K562 treated with DMSO at 1 percent for 4 hours (cell line): ENCODE results near the gene SERTAD3. TPM values are rescaled to one million over a fixed set of nuclear protein-coding genes. Genes with fewer than 3 reads are reported as not detected.

Experiments
- total RNA-seq: library from RNA; unstranded; fragments of 300-600 nt; gene quantifications from 2 replicates; pipeline ENCODE4 v1.2.3, GENCODE V29; 2022; ENCODE audit not compliant: insufficient read depth

The SERTAD3 gene
- total RNA-seq: 15.3 and 22.6 TPM in 2 replicates

GRCh38 chr19:40444000-40444824 lies at the start of gene SERTAD3:
SERTAD3 (minus strand) TSS chr19:40444335; CDS start chr19:40442080, 2,255 bp downstream.

GRCh38 chr19:40466985-40467734 lies 23.0 kb upstream of the SERTAD3 start, which contains the start of gene SPTBN4:
SPTBN4 (plus strand) TSS chr19:40467001; CDS start chr19:40472622, 5,621 bp downstream.

GRCh38 chr19:40465557-40466218 lies 21.6 kb upstream of the SERTAD3 start, which contains the start of gene BLVRB:
BLVRB (minus strand) TSS chr19:40465745; CDS start chr19:40465688, 57 bp downstream.

GRCh38 chr19:40425450-40426287 lies 18.5 kb downstream of the SERTAD3 start, which contains the start of gene SERTAD1:
SERTAD1 (minus strand) TSS chr19:40425992; CDS start chr19:40423546, 2,446 bp downstream.

GRCh38 chr19:40413291-40413845 lies 30.8 kb downstream of the SERTAD3 start, which contains the start of gene PRX:
PRX (minus strand) TSS chr19:40413378; CDS start chr19:40407932, 5,446 bp downstream.

Other genes starting within 250 kb of the SERTAD3 start
- not detected in 2 replicates for gene TTC9B, start 226.0 kb downstream of the SERTAD3 start, total RNA-seq
- 1.3 and 5.6 TPM in 2 replicates for gene CCNP, start 217.6 kb downstream of the SERTAD3 start, total RNA-seq
- gene AKT2, start 159.0 kb downstream of the SERTAD3 start, total RNA-seq: 36.2 and 51.9 TPM in 2 replicates
- 8.1 and 9.8 TPM in 2 replicates for gene C19orf47, start 95.9 kb downstream of the SERTAD3 start, total RNA-seq
- gene PLD3, start 95.6 kb downstream of the SERTAD3 start, total RNA-seq: 756 and 773 TPM in 2 replicates
- 0.24 TPM in 1 of 2 replicates, not detected in the other for gene HIPK4, start 54.2 kb downstream of the SERTAD3 start, total RNA-seq
- gene PRX, start 31.0 kb downstream of the SERTAD3 start, total RNA-seq: 4.9 and 5.4 TPM in 2 replicates
- gene SERTAD1, start 18.3 kb downstream of the SERTAD3 start, total RNA-seq: 49.5 and 51.2 TPM in 2 replicates
- gene BLVRB, start 21.4 kb upstream of the SERTAD3 start, total RNA-seq: 1,097 and 1,296 TPM in 2 replicates
- 1.8 and 3.7 TPM in 2 replicates for gene SPTBN4, start 22.7 kb upstream of the SERTAD3 start, total RNA-seq
- 97.0 and 111 TPM in 2 replicates for gene SHKBP1, start 132.5 kb upstream of the SERTAD3 start, total RNA-seq
- 179 and 282 TPM in 2 replicates for gene LTBP4, start 157.0 kb upstream of the SERTAD3 start, total RNA-seq
- gene NUMBL, start 246.3 kb upstream of the SERTAD3 start, total RNA-seq: 24.5 TPM in 2 replicates